Naive thymus-derived CD8-positive, alpha-beta T cell (primary cell): ENCODE data around the gene ELFN2. TPM values are rescaled to one million over a fixed set of nuclear protein-coding genes. Genes with fewer than 3 reads are reported as not detected.
"Not testable (repeated sequence)": the region's sequence is repeated elsewhere in the genome, so short reads cannot be mapped to it uniquely, and the experiment has no call there.

Source experiments
- ATAC-seq, 2 donors: fragments of 150-1000 bp; cut with Tn5 transposase in 1 of 2; sonication (Bioruptor Pico), chemical (Tn5 transposase) in 1 of 2; 1 replicate in 1 of 2; 2 replicates in 1 of 2; pipeline ENCODE4 v1.10.0; 2021; ENCODE audit warnings: mild to moderate bottlenecking in 2 of 2, moderate library complexity in 2 of 2
- POLR2A ChIA-PET: fragments of 350-600 bp; sonication (Branson Sonifier 250); formaldehyde crosslinking; loops from one replicate; lab custom pipeline; 2021; ENCODE audit warnings: antibody characterized with exemption; lab: Charles Lee
- DNase-seq, 10 donors: peaks; one replicate each; pipeline versions ENCODE4 v3.0.0 to v3.0.0-alpha.2; 2020 to 2022
- H3K27ac Mint-ChIP-seq, 10 donors: one replicate each; pipeline ENCODE4 v1.8.0; 2020 to 2022; ENCODE audit warnings: mild to moderate bottlenecking in 10 of 10, mixed read lengths in 10 of 10, moderate library complexity in 4 of 10, inconsistent platforms in 1 of 10
- H3K27me3 Mint-ChIP-seq, 5 donors: one replicate each; pipeline ENCODE4 v1.8.0; 2021 to 2022; ENCODE audit warnings: mixed read lengths in 5 of 5
- H3K36me3 Mint-ChIP-seq, 3 donors: one replicate each; pipeline ENCODE4 v1.8.0; 2020 to 2022; ENCODE audit warnings: mixed read lengths in 3 of 3, mild to moderate bottlenecking in 2 of 3, inconsistent platforms in 1 of 3
- H3K4me1 Mint-ChIP-seq, 4 donors: one replicate each; pipeline ENCODE4 v1.8.0; 2021 to 2022; ENCODE audit warnings: mixed read lengths in 4 of 4
- H3K4me3 Mint-ChIP-seq, 10 donors: one replicate each; pipeline ENCODE4 v1.8.0; 2020 to 2022; ENCODE audit warnings: mild to moderate bottlenecking in 10 of 10, mixed read lengths in 10 of 10, moderate library complexity in 6 of 10, inconsistent platforms in 1 of 10
- H3K9me3 Mint-ChIP-seq, 9 donors: one replicate each; pipeline ENCODE4 v1.8.0; 2020 to 2022; ENCODE audit warnings: mixed read lengths in 9 of 9, mild to moderate bottlenecking in 3 of 9, inconsistent platforms in 1 of 9, moderate library complexity in 1 of 9
- polyA plus RNA-seq, 3 donors: library from polyadenylated mRNA; unstranded; fragments of 300-500 nt; fragmentation: Illumina TruSeq; gene quantifications; one replicate each; pipeline ENCODE4 v1.2.3, GENCODE V29; 2021
- total RNA-seq, 8 experiments: library from RNA in 2 of 8; stranded (reverse) in 2 of 8; gene quantifications; one replicate each; pipeline ENCODE4 v1.2.3 and lab custom pipeline; 2021 to 2026

The ELFN2 gene, protein sequence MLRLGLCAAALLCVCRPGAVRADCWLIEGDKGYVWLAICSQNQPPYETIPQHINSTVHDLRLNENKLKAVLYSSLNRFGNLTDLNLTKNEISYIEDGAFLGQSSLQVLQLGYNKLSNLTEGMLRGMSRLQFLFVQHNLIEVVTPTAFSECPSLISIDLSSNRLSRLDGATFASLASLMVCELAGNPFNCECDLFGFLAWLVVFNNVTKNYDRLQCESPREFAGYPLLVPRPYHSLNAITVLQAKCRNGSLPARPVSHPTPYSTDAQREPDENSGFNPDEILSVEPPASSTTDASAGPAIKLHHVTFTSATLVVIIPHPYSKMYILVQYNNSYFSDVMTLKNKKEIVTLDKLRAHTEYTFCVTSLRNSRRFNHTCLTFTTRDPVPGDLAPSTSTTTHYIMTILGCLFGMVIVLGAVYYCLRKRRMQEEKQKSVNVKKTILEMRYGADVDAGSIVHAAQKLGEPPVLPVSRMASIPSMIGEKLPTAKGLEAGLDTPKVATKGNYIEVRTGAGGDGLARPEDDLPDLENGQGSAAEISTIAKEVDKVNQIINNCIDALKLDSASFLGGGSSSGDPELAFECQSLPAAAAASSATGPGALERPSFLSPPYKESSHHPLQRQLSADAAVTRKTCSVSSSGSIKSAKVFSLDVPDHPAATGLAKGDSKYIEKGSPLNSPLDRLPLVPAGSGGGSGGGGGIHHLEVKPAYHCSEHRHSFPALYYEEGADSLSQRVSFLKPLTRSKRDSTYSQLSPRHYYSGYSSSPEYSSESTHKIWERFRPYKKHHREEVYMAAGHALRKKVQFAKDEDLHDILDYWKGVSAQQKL
- total RNA-seq (under 1 TPM; 0.55 to 0.88 TPM), polyA plus RNA-seq (not detected), total RNA-seq (lab: John Stamatoyannopoulos, UW) (0 to 1.9 (median 0.17) reads per million in 6 experiments)

DNA sequence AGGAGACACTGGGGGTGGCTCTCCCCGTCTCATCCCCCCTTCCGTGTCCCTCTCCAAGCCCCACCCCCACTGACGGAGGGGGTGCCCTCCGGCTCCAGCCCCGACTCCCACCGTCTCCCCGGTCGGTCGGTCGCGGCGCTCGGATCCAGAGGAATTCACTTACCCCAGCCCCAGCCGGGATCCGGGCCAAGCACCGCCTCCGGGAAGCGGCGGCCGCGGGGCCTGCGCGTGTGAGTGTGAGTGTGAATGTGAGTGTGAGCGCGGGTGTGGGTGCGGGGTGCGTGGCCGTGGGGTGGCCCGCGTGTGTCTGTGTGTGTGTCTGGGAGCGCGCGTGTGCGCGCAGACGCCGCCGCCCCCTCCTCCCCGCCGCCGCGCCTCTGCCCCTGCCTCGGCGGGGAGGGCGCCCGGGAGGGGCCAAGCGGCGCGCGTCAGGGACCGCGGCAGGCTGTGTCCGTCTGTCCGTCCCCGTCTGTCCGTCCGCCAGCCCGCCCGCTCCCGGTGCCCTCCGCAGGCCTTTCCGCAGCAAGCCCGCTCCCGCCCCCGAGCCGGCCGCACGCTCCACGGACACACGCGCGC, at the start of gene ELFN2:
Gene ELFN2 (minus strand): TSS at position 345 of the 576 bp plus-strand sequence. CDS start 51,945 bp downstream, outside the sequence.
- peaks cover 8 to 32% (median 25%) of the 10 kb centered on the region in 4 donors for H3K4me1 Mint-ChIP-seq
- POLR2A ChIA-PET, result interaction anchor here (1.1 to 3.2 kb wide), 3 partner anchors 112 to 128 kb away, joined by 3 to 18 read pairs (median 5); no protein-coding TSS in a partner anchor
- H3K36me3 Mint-ChIP-seq, result no peaks in the 10 kb centered on the region
- ATAC-seq (peak; percentile 41 to 53), DNase-seq (peak in 1 of 10 donors; percentile 14)
- peak within 1 kb of the TSS; percentile 46 to 87 (median 73) for H3K4me3 Mint-ChIP-seq
- H3K9me3 Mint-ChIP-seq, result peaks cover 0 to 3% (median 0%) of the 10 kb centered on the region in 9 donors
- peaks cover 21 to 58% (median 45%) of the 10 kb centered on the region in 5 donors for H3K27me3 Mint-ChIP-seq
- H3K27ac Mint-ChIP-seq, result peak within 1 kb of the TSS in 2 of 10 donors; percentile 21 to 25

DNA sequence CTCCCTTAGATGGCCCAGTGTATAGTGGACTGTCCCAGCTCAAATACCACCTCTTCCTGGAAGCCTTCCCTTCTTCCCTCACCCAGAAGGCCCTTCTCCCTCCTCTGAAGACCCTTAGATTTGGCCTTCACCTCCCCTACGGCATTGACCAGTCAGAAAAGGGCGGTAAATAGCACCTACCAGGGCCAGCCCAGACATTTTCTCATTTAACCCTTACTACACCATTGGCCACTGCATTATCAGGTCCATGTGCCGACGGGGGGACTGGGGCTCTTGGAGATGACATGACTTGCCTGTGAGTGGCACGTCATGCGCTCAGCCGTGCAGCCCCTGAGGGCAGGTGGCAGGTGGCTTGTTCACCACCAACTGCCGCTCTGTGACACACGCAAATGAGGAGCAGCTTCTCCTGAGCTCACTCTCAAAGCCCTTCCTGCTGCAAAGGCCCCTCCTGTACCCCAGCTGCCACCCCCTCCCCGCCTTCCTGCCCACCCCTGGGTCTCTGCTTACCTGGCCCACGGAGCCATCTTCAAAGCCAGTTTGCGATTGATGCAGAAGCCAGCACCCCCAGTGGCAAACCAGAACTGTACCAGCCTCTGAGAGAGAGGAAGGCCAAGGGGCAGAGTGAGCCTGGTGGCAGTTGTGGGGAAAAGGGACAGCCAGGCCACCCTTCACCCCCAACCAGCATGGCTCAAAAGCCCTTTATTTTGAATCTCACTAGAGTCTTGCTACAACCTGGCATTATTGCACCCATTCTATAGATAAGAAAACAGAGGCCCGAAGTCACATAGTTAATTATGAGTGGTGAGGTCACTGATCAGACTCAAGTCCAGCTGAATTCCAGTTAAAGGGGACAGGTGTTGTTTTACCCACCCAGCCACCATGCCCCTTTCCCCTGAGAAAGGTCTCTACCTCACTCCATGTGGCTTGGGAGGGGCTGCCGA, 49.4 kb upstream of the ELFN2 start:
- POLR2A ChIA-PET, result interaction anchor here (0.7 to 1.1 kb wide), 2 partner anchors 9 kb away, joined by 3 read pairs; partner anchors contain the start of gene MFNG
- H3K36me3 Mint-ChIP-seq, result peaks cover 0 to 84% (median 3%) of the 10 kb centered on the region in 3 donors

DNA sequence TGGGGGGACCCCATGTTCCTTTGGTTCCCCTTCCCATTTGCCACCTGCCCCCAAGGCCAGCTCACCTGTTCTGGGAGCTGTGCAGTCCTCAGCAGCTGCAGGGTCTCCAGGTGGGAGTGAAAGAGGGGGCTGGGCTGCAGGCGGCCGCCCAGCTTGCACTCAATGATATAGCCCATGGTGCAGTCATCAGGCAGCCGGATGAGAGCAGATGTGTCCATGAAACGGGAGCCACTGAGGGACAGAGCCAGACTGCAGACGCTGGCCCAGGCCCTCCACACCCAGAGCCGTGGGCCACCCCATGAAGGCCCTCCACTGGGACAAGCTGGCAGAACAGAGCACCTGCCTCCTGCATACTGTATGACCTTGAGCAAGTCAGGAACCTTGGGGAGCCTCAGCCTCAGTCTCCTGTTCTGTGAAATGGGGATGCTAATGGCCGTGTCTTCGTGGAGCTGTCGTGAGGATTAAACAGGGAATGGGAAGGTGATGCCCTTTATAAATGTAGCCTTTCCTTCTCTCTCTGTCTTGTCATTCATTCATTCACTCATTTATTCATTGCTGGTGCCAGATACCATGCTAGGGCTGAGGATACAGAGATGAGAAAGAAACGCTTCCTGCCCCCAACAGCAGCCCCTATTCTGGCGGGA, 47.3 kb upstream of the ELFN2 start:
- H3K27ac Mint-ChIP-seq, result peak overlapping the region in 7 of 10 donors; percentile 11 to 75 (median 37)
- POLR2A ChIA-PET, result interaction anchor here (1.1 to 3.8 kb wide), 2 partner anchors 8 to 11 kb away, joined by 3 to 36 read pairs; partner anchors contain the start of gene MFNG
- H3K36me3 Mint-ChIP-seq, result peaks cover 0 to 90% (median 12%) of the 10 kb centered on the region in 3 donors
- no peaks in the 10 kb centered on the region for H3K9me3 Mint-ChIP-seq
- peaks cover 4 to 23% (median 15%) of the 10 kb centered on the region in 4 donors for H3K4me1 Mint-ChIP-seq
- DNase-seq, result peak in 1 of 10 donors; percentile 3
- ATAC-seq, result no peak
- H3K4me3 Mint-ChIP-seq, result no peak overlapping the region
- no peaks in the 10 kb centered on the region for H3K27me3 Mint-ChIP-seq

More for the DNA sequence above, 49.4 kb upstream of the ELFN2 start:
- Mint-ChIP-seq H3K9me3 (no peaks in the 10 kb centered on the region), H3K4me1 (peaks cover 8 to 31% (median 16%) of the 10 kb centered on the region in 4 donors), H3K4me3 (no peak overlapping the region), H3K27me3 (peaks cover 0 to under 1% (median 0%) of the 10 kb centered on the region in 5 donors), H3K27ac (peak overlapping the region in 9 of 10 donors; percentile 39 to 88 (median 68))
- ATAC-seq (peak in 1 of 2 donors; percentile 35), DNase-seq (no peak)

DNA sequence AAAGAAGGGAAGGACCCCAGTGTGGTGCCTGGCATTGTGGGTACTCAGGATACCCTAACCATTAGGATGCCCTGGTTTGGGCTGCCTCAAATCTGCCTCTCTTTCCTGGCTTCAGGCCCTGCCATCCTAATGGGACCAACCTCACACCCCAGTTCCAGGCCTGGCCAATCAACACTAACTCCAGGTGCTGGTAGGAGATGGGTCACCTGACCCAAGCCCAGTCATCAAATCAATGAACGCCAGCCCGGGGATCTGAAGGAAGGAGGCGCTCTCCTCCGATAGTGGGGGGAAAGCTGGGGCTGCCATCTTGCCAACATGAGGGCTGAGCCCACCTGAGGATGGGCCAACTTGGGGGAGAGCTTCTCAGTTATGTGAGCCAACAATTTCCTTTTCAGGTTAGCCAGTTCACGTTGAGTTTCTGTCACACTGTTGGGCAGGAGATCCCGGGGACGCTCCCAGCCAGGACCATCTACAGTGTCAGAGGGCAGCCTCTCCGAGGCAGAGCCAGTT, 46.2 kb upstream of the ELFN2 start:
- peaks cover 4 to 27% (median 15%) of the 10 kb centered on the region in 4 donors for H3K4me1 Mint-ChIP-seq
- H3K9me3 Mint-ChIP-seq, result no peaks in the 10 kb centered on the region
- no peaks in the 10 kb centered on the region for H3K27me3 Mint-ChIP-seq
- H3K27ac Mint-ChIP-seq, result peak overlapping the region in 4 of 10 donors; percentile 27 to 64 (median 56)
- H3K4me3 Mint-ChIP-seq, result peak overlapping the region in 1 of 10 donors; percentile 20
- ATAC-seq (no peak), DNase-seq (peak in 1 of 10 donors; percentile 21)
- peaks cover 0 to 88% (median 16%) of the 10 kb centered on the region in 3 donors for H3K36me3 Mint-ChIP-seq
- POLR2A ChIA-PET, result interaction anchor here (1.1 to 3.8 kb wide), 2 partner anchors 10 to 12 kb away, joined by 3 to 36 read pairs; partner anchors contain the start of gene MFNG

DNA sequence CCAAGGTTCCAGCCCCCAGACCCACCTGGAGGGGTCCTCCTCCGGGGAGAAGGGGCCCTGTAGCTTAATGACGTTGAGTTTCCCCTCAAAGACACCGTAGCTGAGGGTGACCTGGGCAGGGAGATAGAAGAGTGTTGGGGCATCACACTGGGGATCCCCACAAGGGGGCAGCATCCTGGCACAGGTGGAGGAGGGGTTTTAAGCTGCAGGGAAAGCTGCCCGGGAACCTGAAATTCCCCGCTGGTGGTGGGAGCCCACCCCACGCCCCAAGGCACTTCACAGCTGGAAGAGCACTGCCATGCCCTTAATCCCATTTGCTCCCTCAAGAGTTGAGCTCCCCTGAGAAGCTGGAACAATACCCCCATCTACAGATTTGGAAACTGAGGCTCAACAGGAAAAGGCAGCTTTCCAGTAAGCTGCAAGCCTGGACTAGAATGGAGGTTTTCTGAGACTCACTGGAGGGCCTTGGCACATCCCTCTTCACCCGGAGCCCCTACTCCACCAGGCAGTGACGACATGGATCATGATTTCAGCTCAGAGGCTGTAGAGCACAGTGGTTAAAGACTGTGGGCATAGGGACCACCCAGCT, 45.2 kb upstream of the ELFN2 start:
- DNase-seq (peak in 8 of 10 donors; percentile 28 to 75 (median 46)), ATAC-seq (peak; percentile 42 to 58)
- Mint-ChIP-seq H3K27ac (peak overlapping the region in 8 of 10 donors; percentile 26 to 89 (median 56)), H3K4me1 (peaks cover 7 to 33% (median 18%) of the 10 kb centered on the region in 4 donors), H3K27me3 (no peaks in the 10 kb centered on the region), H3K36me3 (peaks cover 0 to 85% (median 16%) of the 10 kb centered on the region in 3 donors), H3K4me3 (no peak overlapping the region), H3K9me3 (no peaks in the 10 kb centered on the region)
- POLR2A ChIA-PET, result interaction anchor here (0.6 to 3.8 kb wide), 8 partner anchors 8 to 319 kb away, joined by 3 to 36 read pairs (median 4); partner anchors contain the start of genes CARD10 and MFNG

DNA sequence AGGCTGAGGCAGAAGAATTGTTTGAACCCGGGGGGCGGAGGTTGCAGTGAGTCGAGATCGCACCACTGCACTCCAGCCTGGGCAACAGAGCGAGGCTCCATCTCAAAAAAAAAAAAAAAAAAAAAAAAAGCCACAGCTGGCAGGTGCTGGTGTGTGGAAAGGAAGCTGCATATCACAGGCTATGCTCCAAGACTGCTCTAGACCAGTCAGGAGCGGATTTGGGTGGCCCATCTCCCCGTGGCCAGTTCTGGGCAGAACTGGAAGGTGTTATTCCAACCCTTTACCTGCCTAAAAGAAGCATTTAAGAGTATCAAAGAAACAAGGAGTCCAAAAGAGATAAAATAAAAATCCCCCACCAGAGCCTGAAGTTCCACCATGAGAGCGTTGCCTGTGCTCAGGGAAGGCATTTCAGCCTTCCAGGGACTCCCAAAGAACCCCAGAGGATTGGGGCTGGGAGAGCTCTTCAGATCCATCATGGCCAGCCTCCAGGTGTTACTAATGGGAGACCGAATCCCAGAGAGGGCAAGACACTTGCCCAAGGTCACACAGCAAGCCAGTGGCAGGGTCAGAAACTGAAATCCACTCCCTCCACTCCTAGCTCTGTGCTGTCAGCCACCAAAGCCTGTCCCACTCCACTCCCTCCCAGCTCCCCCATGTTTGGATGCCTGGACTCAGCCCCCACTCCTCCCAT, 44.6 kb upstream of the ELFN2 start:
- Mint-ChIP-seq H3K4me1 (peaks cover 7 to 33% (median 17%) of the 10 kb centered on the region in 4 donors), H3K9me3 (no peaks in the 10 kb centered on the region), H3K27ac (peak overlapping the region in 9 of 10 donors; percentile 26 to 89 (median 53)), H3K27me3 (no peaks in the 10 kb centered on the region), H3K36me3 (peaks cover 0 to 81% (median 16%) of the 10 kb centered on the region in 3 donors), H3K4me3 (no peak overlapping the region)
- no peak for ATAC-seq
- POLR2A ChIA-PET, result interaction anchor here (0.5 to 3.8 kb wide), 10 partner anchors 9 to 271 kb away, joined by 3 to 36 read pairs (median 5); partner anchors contain the start of genes CARD10 and MFNG
- no peak for DNase-seq

DNA sequence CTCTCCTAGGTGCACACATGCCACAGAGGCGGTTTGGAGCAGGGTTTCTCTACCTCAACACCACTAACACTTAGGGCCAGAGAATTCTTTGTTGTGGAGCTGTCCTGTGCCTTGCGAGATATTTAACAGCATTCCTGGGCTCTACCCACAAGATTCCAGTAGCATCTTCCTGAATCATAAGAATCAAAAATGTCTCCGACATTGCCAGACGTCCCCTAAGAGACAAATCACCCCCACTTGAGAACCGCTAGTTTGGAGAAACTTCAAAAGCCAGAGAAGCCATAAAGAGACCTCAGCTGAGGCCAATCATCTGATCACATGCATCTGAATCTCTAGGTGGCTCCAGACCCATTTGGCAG, 42.8 kb upstream of the ELFN2 start:
- POLR2A ChIA-PET, result interaction anchor here (1.2 kb wide), 1 partner anchor 38 kb away, joined by 3 read pairs; no protein-coding TSS in a partner anchor
- DNase-seq, result no peak
- H3K27ac Mint-ChIP-seq, result peak overlapping the region in 8 of 10 donors; percentile 6 to 89 (median 66)
- no peak for ATAC-seq
- peaks cover 0 to 81% (median 16%) of the 10 kb centered on the region in 3 donors for H3K36me3 Mint-ChIP-seq
- no peaks in the 10 kb centered on the region for H3K9me3 Mint-ChIP-seq
- no peaks in the 10 kb centered on the region for H3K27me3 Mint-ChIP-seq
- H3K4me3 Mint-ChIP-seq, result no peak overlapping the region
- peaks cover 7 to 42% (median 16%) of the 10 kb centered on the region in 4 donors for H3K4me1 Mint-ChIP-seq

DNA sequence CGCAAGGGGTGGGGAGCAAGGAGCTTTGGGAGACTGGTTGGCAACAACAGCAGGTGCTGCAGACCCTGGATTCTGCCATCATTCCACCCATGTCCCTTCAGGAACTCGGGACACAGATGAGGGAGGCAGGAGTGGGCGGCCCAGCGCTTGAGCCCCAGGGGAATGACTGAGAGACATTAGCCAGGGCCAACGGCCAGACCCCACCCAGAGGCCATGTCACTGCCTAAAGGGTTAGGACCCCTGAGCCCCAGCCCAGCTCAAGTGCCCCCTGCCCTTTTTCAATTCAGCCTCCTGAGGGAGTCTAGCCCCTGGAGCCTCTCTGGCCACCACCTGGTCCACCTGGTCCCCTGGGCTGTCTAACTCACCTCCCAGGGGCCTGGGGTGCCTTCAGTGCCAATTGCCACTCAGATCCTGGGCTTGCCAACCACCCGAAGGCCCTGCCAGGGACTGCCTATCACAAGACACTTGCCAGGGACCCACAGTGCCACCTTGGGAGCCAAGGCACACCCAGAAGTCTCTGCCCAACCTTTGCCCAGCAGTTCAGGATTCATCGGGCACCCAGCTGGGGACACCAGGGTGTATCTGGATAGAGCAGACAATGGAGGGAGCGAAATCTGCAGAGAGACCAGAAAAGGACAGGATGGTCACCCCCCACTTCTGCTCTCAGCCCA, 42.3 kb upstream of the ELFN2 start:
- no peaks in the 10 kb centered on the region for H3K27me3 Mint-ChIP-seq
- ATAC-seq (no peak), DNase-seq (no peak)
- H3K4me1 Mint-ChIP-seq, result peaks cover 7 to 46% (median 19%) of the 10 kb centered on the region in 4 donors
- H3K9me3 Mint-ChIP-seq, result no peaks in the 10 kb centered on the region
- peaks cover 0 to 77% (median 13%) of the 10 kb centered on the region in 3 donors for H3K36me3 Mint-ChIP-seq
- POLR2A ChIA-PET, result interaction anchor here (1.2 kb wide), 1 partner anchor 39 kb away, joined by 3 read pairs; no protein-coding TSS in a partner anchor
- no peak overlapping the region for H3K4me3 Mint-ChIP-seq
- H3K27ac Mint-ChIP-seq, result peak overlapping the region in 5 of 10 donors; percentile 51 to 69 (median 62)

DNA sequence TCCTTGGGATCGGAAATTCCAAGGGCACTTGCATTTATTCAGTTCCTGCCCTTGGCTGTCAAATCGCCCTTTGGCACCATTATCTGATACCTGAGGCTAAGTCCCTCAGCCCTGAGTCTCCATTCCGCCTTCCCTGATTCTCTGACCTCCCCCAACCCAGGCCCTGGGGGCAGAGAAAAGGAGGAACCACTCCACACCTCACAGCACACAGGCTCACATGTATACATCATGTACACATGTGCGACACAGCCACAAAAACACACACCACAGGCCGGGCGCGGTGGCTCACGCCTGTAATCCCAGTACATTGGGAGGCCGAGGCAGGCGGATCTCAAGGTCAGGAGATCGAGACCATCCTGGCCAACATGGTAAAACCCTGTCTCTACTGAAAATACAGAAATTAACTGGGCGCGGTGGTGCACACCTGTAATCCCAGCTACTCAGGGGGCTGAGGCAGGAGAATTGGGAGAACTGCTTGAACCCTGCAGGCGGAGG, 41.0 kb upstream of the ELFN2 start:
- peaks cover 7 to 46% (median 21%) of the 10 kb centered on the region in 4 donors for H3K4me1 Mint-ChIP-seq
- H3K27me3 Mint-ChIP-seq, DNase-seq, H3K9me3 Mint-ChIP-seq, H3K4me3 Mint-ChIP-seq, POLR2A ChIA-PET, ATAC-seq: not testable (repeated sequence)
- peak overlapping the region in 6 of 10 donors; percentile 25 to 85 (median 56) for H3K27ac Mint-ChIP-seq
- H3K36me3 Mint-ChIP-seq, result peaks cover 0 to 66% (median 13%) of the 10 kb centered on the region in 3 donors
